HG03565 (cell line): ENCODE data around the gene RAB30.
"Not testable (repeated sequence)": the region's sequence is repeated elsewhere in the genome, so short reads cannot be mapped to it uniquely, and the experiment has no call there.

Source experiments
- ATAC-seq: cut with Tn5 transposase; IDR thresholded peaks from one replicate; pipeline ENCODE4 v1.9.1; 2021; ENCODE audit warnings: mild to moderate bottlenecking, moderate library complexity; ENCODE audit not compliant: unreplicated experiment

Gene RAB30

GRCh38 chr11:82950502-82950901, 121.2 kb downstream of the RAB30 start:
- ATAC-seq: not testable (repeated sequence)

GRCh38 chr11:82949352-82949751, 122.3 kb downstream of the RAB30 start:
- no peak for ATAC-seq

DNA sequence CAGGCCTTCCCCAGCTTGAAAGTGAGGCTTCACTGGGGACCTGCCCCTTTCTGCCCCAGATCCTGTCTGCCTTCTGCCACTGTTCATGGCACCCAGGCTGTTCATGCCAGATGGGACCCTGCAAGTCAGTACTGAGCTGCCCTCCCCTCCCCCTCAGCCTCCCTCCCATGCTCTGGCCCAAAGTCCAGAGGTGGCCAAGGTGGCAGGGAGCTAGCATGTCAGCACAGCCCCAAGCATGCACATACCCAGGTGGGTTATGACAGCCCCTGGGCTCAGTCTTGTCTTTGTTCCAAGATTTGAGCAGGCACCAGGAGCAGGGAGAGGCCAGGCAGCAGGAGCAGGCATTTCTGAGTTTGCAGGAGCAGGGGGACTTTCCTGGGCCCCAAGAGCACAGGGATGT, 126.0 kb downstream of the RAB30 start:
- no peak for ATAC-seq

GRCh38 chr11:82945041-82945440, 126.7 kb downstream of the RAB30 start:
- not testable (repeated sequence) for ATAC-seq

DNA sequence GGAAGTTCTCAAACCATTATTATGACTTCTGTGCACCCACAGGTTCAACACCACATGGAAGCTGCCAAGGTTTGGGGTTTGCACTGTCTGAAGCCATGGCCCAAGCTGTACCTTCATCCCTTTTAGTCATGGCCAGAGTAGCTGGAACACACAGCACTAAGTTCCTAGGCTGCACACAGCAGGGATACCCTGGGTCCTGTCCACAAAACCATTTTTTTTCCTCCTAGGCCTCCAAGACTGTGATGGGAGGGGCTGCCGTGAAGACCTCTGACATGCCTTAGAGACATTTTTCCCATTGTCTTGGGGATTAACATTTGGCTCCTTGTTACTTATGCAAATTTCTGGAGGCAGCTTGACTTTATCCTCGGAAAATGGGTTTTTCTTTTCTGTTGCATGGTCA, 127.5 kb downstream of the RAB30 start:
- ATAC-seq: no peak

DNA sequence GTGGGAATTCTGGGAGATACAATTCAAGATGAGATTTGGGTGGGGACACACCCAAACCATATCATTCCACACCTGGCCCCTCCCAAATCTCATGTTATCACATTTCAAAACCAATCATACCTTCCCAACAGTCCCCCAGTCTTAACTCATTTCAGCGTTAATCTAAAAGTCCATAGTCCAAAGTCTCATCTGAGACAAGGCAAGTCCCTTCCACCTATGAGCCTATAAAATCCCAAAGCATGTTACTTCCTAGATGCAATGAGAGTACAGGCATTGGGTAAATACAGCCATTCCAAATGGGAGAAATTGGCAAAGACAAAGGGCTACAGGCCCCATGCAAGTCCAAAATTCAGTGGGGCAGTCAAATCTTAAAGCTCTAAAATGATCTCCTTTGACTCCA, 128.3 kb downstream of the RAB30 start:
- ATAC-seq: not testable (repeated sequence)

- ATAC-seq: no peak
Observed at GRCh38 chr11:82942376-82942775, 129.3 kb downstream of the RAB30 start.

DNA sequence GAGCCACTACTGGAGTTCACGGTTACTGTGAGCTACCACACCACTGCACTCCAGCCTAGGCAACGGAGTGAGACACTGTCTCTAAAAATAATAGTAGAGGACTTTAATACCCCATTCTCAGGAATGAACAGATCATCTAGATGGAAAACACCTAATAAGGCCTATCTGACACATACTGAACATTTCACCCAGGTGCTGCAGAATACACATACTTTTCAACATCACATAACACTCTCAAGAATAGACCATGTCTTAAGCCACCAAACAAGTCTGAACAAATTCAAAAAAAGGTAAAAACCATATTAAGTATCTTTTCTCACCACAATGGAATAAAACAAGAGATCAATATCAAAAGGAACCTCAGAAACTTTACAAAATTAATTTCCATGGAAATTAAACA, 132.2 kb downstream of the RAB30 start:
- no peak for ATAC-seq

DNA sequence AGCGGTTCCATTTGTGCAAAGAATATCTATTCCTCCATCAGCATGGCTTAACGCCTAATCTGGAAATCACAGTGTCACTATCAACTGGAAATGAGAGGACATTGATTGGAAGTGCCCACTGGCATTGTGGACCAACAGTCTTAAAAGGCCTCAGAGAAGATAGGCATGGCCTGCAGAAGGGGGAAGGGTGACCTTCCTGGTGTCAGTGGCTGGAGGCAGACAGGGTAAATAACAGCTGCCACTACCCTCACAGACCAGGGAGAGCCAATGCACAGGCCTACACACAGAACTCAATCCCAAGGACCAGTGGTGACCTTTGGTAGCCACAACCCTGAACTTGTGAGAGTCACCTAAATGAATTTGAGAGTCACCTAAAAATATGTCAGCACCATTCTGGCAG, 134.1 kb downstream of the RAB30 start:
- ATAC-seq: no peak

- ATAC-seq: no peak
Observed at GRCh38 chr11:82936261-82936660, 135.4 kb downstream of the RAB30 start.

GRCh38 chr11:82932564-82932963, 139.1 kb downstream of the RAB30 start:
- no peak for ATAC-seq

GRCh38 chr11:82930734-82931133, 141.0 kb downstream of the RAB30 start:
- ATAC-seq: no peak

GRCh38 chr11:82930229-82930628, 141.5 kb downstream of the RAB30 start:
- ATAC-seq: no peak

DNA sequence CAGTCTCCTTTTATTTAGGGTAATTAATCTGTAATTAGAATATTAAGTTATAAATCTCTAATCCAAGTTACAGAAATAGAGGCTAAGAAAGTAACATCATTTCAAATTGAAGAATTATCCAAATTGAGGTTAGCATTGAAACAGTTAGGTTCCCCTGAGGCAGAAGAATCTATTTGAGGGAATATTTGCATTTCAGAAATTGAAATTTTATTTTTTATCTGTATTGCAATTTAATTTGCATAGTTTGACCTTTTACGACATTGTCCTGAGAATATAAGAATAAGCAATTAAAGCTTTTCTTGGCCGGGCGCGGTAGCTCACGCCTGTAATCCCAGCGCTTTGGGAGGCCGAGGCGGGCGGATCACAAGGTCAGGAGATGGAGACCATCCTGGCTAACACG, 142.6 kb downstream of the RAB30 start:
- ATAC-seq: no peak

DNA sequence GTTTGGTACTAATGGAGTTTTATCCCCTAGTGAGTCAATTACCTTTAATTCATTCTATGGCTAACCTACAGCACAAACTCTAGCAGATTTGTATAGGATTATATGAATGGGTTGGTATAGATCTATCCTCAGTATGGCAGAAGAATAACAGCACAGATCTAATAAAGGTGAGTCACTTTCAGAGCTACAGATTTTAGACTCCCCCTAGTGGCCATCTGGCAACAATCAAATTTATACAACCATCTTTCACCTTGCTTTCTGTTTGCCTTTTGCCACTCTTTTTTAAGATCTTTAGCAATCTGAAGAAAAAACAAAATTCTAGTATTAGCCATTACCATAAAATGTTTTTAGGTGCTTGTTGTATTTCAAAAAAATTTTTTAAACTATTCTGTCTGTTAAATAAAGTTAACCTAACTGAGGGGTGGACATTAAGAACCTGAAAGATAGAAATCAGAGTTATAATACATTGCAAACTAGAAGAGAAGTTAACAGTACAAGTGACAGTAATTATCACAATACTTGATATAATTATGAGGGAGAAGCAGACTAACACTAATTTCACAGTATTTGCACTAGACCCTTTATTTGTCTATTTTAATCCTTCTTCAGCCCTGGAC, 144.3 kb downstream of the RAB30 start:
- peak; percentile 72 for ATAC-seq

- no peak for ATAC-seq
Observed at GRCh38 chr11:82924522-82925224, 147.0 kb downstream of the RAB30 start.
